Stimulated activated CD8-positive, alpha-beta memory T cell treated with anti-CD3 and anti-CD28 coated beads, Interleukin-2, amount 100 ng/mL, for 48 hours (primary cell): ENCODE measurements around the gene TAF13.
A peak's percentile ranks its signal among the peaks of the same experiment; 100 is the strongest.

Source experiments
- DNase-seq, 2 donors: peaks; one replicate each; pipeline ENCODE4 v3.0.0-alpha.2; 2020; ENCODE audit warnings: low read depth in 2 of 2

Gene TAF13

GRCh38 chr1:109075531-109076490 is at the start of gene TAF13:
Gene TAF13 (minus strand): TSS chr1:109076003. CDS start chr1:109075947, 56 bp downstream.
- peak; percentile 85 to 87 for DNase-seq

- no peak for DNase-seq
Observed at GRCh38 chr1:109120356-109120755, 44.6 kb upstream of the TAF13 start.

- DNase-seq, result no peak
Observed at GRCh38 chr1:109118089-109118488, 42.3 kb upstream of the TAF13 start.

- DNase-seq, result no peak
Observed at GRCh38 chr1:109116286-109116685, 40.5 kb upstream of the TAF13 start.

GRCh38 chr1:109115685-109116084 is 39.9 kb upstream of the TAF13 start:
- DNase-seq, result no peak

- DNase-seq, result no peak
Observed at GRCh38 chr1:109114342-109114674, 38.5 kb upstream of the TAF13 start.

GRCh38 chr1:109113590-109114341 is 38.0 kb upstream of the TAF13 start, which contains the start of gene ELAPOR1:
Gene ELAPOR1 (plus strand): TSS chr1:109114115. CDS start chr1:109114184, 69 bp downstream.
- DNase-seq, result peak; percentile 63 to 69

- peak; percentile 86 to 89 for DNase-seq
Observed at GRCh38 chr1:109112652-109113285, 37.0 kb upstream of the TAF13 start.

- no peak for DNase-seq
Observed at GRCh38 chr1:109112056-109112651, 36.4 kb upstream of the TAF13 start.

- DNase-seq, result no peak
Observed at GRCh38 chr1:109111386-109112055, 35.7 kb upstream of the TAF13 start.

GRCh38 chr1:109109906-109110305 is 34.1 kb upstream of the TAF13 start:
- DNase-seq, result no peak

- DNase-seq, result no peak
Observed at GRCh38 chr1:109107785-109108184, 32.0 kb upstream of the TAF13 start.

- DNase-seq, result no peak
Observed at GRCh38 chr1:109105881-109106280, 30.1 kb upstream of the TAF13 start.

- DNase-seq, result no peak
Observed at GRCh38 chr1:109104364-109105151, 28.8 kb upstream of the TAF13 start.

- DNase-seq, result peak; percentile 93
Observed at GRCh38 chr1:109099938-109100773, 24.4 kb upstream of the TAF13 start.

- no peak for DNase-seq
Observed at GRCh38 chr1:109096120-109096519, 20.3 kb upstream of the TAF13 start.

GRCh38 chr1:109095631-109096030 is 19.8 kb upstream of the TAF13 start:
- no peak for DNase-seq

- no peak for DNase-seq
Observed at GRCh38 chr1:109094871-109095270, 19.1 kb upstream of the TAF13 start.

GRCh38 chr1:109094377-109094803 is 18.6 kb upstream of the TAF13 start:
- no peak for DNase-seq

GRCh38 chr1:109091839-109092193 is 16.0 kb upstream of the TAF13 start:
- DNase-seq, result no peak
